Ovary (tissue), 3 donors: ENCODE results near the gene FURIN.

ENCODE experiments used
- CTCF ChIP-seq, 3 donors: fragments of 450-650 bp in 2 of 3; fragments of 200-600 bp in 1 of 3; IDR thresholded peaks; one replicate each; pipeline versions ENCODE4 v1.5.1 to v1.8.0; 2016 to 2022; ENCODE audit warnings: antibody characterized with exemption in 3 of 3, mild to moderate bottlenecking in 1 of 3
- EP300 ChIP-seq: sonication (generic); formaldehyde crosslinking; IDR thresholded peaks from one replicate; pipeline ENCODE4 v1.6.1; 2017; ENCODE audit warnings: antibody characterized with exemption
- POLR2A ChIP-seq: fragments of 450-650 bp; IDR thresholded peaks from one replicate; pipeline ENCODE4 v1.6.1; 2017; ENCODE audit warnings: antibody characterized with exemption, mild to moderate bottlenecking, moderate library complexity
- donor health status: DM: no; HTN: no; CAD: no.

GRCh38 chr15:90869601-90870353 is 1.4 kb downstream of the FURIN start:
- TF ChIP-seq EP300: no peak
- no peak for TF ChIP-seq CTCF (IDR thresholded peaks at IDR 0.05)
- no peak for TF ChIP-seq POLR2A
